HepG2 (cell line): ENCODE data around the gene AKIP1. TPM values are rescaled to one million over a fixed set of nuclear protein-coding genes. Genes with fewer than 3 reads are reported as not detected.

Experiments
- GLI4 ChIP-seq: sonication (generic); formaldehyde crosslinking; IDR thresholded peaks from 2 replicates; pipeline ENCODE4 v1.5.1; 2020; ENCODE audit warnings: missing genetic modification reagents, mild to moderate bottlenecking, moderate library complexity, borderline replicate concordance
- NKX3-1 ChIP-seq: sonication (generic); formaldehyde crosslinking; IDR thresholded peaks from 2 replicates; pipeline ENCODE4 v1.5.0; 2020; ENCODE audit warnings: missing genetic modification reagents
- SAP130 ChIP-seq: IDR thresholded peaks from 2 replicates; pipeline ENCODE4 v1.6.1; 2016; ENCODE audit warnings: low read depth
- SP1 ChIP-seq, 2 experiments: fragments of 450-650 bp in 1 of 2; sonication (generic) in 1 of 2; formaldehyde crosslinking in 1 of 2; IDR thresholded peaks; 2 replicates each; pipeline versions ENCODE4 v1.4.0 to v1.6.1; 2016 to 2020; ENCODE audit warnings: missing genetic modification reagents in 1 of 2
- SYNCRIP ChIP-seq: fragments of 200-400 bp; formaldehyde crosslinking; IDR thresholded peaks from 2 replicates; pipeline ENCODE4 v1.6.1; 2018; ENCODE audit warnings: mild to moderate bottlenecking, low read depth, low read length; ENCODE audit not compliant: insufficient read depth
- ZNF17 ChIP-seq: sonication (generic); formaldehyde crosslinking; IDR thresholded peaks from 2 replicates; pipeline ENCODE4 v1.5.0; 2020; ENCODE audit warnings: mild to moderate bottlenecking, missing genetic modification reagents
- ZNF44 ChIP-seq: sonication (generic); formaldehyde crosslinking; IDR thresholded peaks from 2 replicates; pipeline ENCODE4 v1.5.1; 2020; ENCODE audit warnings: mild to moderate bottlenecking, missing genetic modification reagents
- ZNF670 ChIP-seq: sonication (generic); formaldehyde crosslinking; IDR thresholded peaks from 2 replicates; pipeline ENCODE4 v1.8.0; 2022; ENCODE audit warnings: mild to moderate bottlenecking, missing genetic modification reagents, borderline replicate concordance
- polyA plus RNA-seq, 8 experiments: library from polyadenylated mRNA; depleted of rRNA in 3 of 8; stranded (reverse) in 7 of 8; unstranded in 1 of 8; fragments of >200 nt; fragmentation: Illumina TruSeq in 4 of 8; extraction: Trizol in 4 of 8; gene quantifications; 2 replicates each; pipeline versions ENCODE4 v1.2.1 to v1.2.3, GENCODE V29; 2011 to 2016; ENCODE audit warnings: low read depth in 4 of 8, missing spikeins in 1 of 8, mixed read lengths in 1 of 8; ENCODE audit not compliant: insufficient read depth in 1 of 8
- total RNA-seq, 5 experiments: library from RNA; depleted of rRNA; stranded (reverse); fragments of >200 nt; fragmentation: Illumina TruSeq; extraction: Trizol; gene quantifications; 2 replicates each; pipeline ENCODE4 v1.2.3, GENCODE V29; 2016; ENCODE audit warnings: low read depth in 1 of 5
- TF ChIP-seq, protein P1 (sequence below): sonication (generic); formaldehyde crosslinking; IDR thresholded peaks from 2 replicates; pipeline ENCODE4 v1.4.0; 2020; ENCODE audit warnings: missing genetic modification reagents
- TF ChIP-seq, protein P2 (sequence below): sonication (generic); formaldehyde crosslinking; IDR thresholded peaks from 2 replicates; pipeline ENCODE4 v1.5.0; 2020; ENCODE audit warnings: mild to moderate bottlenecking, missing genetic modification reagents
- TF ChIP-seq, protein P3 (sequence below): sonication (generic); formaldehyde crosslinking; IDR thresholded peaks from 2 replicates; pipeline ENCODE4 v1.5.1; 2020; ENCODE audit warnings: missing genetic modification reagents, mild to moderate bottlenecking, borderline replicate concordance
- TF ChIP-seq, protein P4 (sequence below): sonication (generic); formaldehyde crosslinking; IDR thresholded peaks from 2 replicates; pipeline ENCODE4 v1.8.0; 2022; ENCODE audit warnings: low read depth, missing genetic modification reagents
- TF ChIP-seq, protein P5 (sequence below): sonication (generic); formaldehyde crosslinking; IDR thresholded peaks from 2 replicates; pipeline ENCODE4 v1.8.0; 2022; ENCODE audit warnings: mild to moderate bottlenecking, missing genetic modification reagents, moderate library complexity
- TF ChIP-seq, protein P6 (sequence below): sonication (generic); formaldehyde crosslinking; IDR thresholded peaks from 2 replicates; pipeline ENCODE4 v1.9.0; 2022; ENCODE audit warnings: low read depth, missing genetic modification reagents

AKIP1 gene
- total and polyA plus RNA-seq, 2 of the 13 experiments (the other 11 are each of a cell fraction or from before 2014, with no cell fraction given): 10.0 to 20.3 TPM

DNA sequence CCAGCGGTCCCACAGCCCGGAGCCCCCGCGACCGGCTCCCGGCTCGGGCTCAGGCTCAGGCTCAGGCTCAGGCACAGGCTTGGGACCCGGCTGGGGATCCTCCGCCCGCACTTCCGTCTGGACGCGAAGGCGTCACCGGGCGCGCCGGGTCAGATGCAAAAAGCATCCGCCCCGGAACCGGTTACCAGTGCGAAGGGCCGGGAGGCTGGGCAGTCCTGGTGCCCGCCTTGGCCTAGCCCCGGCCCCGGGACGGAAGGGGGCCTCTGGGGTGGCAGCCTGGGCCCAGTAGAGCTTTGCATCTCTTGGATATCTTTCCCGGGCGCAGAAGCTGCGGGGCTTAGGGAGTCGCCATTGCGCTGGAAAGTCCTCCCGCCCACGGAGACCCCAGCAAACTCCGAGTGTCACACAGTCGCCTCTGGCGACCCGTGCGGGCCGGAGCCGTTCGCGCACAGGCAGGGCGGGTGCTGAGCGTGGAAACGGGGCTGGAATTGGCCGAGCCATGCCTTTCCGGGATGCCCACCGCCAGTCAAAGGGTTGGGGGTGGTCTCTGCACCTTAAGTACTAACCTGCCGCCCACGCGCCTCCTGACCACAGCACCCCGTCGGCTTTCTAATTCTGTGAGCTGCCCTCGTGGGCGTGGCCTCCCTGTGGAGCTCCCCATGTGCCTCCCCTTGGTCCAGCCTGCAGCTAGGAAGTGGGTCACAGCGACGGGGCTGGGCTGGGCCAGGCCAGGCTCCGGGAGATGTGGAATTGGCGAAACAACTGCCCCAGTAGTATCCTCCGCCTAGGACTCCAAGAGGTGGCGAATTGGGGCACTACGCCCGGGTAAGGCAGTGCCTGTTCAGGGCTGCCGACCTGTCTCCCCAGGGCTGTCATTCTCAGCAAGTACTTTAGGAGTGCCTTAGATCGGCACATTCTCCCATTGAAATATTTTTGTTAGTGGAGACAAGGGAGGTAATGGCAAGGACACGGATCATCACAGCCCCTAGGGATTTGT is 53.6 kb downstream of the AKIP1 start, which contains the start of gene TMEM9B (continued):
- TF ChIP-seq, protein P1, sequence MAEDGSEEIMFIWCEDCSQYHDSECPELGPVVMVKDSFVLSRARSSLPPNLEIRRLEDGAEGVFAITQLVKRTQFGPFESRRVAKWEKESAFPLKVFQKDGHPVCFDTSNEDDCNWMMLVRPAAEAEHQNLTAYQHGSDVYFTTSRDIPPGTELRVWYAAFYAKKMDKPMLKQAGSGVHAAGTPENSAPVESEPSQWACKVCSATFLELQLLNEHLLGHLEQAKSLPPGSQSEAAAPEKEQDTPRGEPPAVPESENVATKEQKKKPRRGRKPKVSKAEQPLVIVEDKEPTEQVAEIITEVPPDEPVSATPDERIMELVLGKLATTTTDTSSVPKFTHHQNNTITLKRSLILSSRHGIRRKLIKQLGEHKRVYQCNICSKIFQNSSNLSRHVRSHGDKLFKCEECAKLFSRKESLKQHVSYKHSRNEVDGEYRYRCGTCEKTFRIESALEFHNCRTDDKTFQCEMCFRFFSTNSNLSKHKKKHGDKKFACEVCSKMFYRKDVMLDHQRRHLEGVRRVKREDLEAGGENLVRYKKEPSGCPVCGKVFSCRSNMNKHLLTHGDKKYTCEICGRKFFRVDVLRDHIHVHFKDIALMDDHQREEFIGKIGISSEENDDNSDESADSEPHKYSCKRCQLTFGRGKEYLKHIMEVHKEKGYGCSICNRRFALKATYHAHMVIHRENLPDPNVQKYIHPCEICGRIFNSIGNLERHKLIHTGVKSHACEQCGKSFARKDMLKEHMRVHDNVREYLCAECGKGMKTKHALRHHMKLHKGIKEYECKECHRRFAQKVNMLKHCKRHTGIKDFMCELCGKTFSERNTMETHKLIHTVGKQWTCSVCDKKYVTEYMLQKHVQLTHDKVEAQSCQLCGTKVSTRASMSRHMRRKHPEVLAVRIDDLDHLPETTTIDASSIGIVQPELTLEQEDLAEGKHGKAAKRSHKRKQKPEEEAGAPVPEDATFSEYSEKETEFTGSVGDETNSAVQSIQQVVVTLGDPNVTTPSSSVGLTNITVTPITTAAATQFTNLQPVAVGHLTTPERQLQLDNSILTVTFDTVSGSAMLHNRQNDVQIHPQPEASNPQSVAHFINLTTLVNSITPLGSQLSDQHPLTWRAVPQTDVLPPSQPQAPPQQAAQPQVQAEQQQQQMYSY (CRISPR knock-in tag): peak; percentile 11; the same call in 1 of the 2 replicates
- TF ChIP-seq, protein P2, sequence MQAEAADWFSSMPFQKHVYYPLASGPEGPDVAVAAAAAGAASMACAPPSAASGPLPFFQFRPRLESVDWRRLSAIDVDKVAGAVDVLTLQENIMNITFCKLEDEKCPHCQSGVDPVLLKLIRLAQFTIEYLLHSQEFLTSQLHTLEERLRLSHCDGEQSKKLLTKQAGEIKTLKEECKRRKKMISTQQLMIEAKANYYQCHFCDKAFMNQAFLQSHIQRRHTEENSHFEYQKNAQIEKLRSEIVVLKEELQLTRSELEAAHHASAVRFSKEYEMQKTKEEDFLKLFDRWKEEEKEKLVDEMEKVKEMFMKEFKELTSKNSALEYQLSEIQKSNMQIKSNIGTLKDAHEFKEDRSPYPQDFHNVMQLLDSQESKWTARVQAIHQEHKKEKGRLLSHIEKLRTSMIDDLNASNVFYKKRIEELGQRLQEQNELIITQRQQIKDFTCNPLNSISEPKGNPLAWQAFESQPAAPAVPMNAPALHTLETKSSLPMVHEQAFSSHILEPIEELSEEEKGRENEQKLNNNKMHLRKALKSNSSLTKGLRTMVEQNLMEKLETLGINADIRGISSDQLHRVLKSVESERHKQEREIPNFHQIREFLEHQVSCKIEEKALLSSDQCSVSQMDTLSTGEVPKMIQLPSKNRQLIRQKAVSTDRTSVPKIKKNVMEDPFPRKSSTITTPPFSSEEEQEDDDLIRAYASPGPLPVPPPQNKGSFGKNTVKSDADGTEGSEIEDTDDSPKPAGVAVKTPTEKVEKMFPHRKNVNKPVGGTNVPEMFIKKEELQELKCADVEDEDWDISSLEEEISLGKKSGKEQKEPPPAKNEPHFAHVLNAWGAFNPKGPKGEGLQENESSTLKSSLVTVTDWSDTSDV (CRISPR knock-in tag): no peak
- TF ChIP-seq SP1 (IDR thresholded peaks at IDR 0.05): no peak
- peak; percentile 36 for TF ChIP-seq SP1 (CRISPR knock-in tag; IDR thresholded peaks at IDR 0.05)
- TF ChIP-seq ZNF17 (CRISPR knock-in tag): no peak
- 0 out of 2 replicates have a peak, but pooled peaks have one; percentile 96 for TF ChIP-seq GLI4 (CRISPR knock-in tag)
- TF ChIP-seq SAP130: peak; percentile 89
- 0 out of 2 replicates have a peak, but pooled peaks have one; percentile 22 for TF ChIP-seq NKX3-1 (CRISPR knock-in tag)
- TF ChIP-seq, protein P3, sequence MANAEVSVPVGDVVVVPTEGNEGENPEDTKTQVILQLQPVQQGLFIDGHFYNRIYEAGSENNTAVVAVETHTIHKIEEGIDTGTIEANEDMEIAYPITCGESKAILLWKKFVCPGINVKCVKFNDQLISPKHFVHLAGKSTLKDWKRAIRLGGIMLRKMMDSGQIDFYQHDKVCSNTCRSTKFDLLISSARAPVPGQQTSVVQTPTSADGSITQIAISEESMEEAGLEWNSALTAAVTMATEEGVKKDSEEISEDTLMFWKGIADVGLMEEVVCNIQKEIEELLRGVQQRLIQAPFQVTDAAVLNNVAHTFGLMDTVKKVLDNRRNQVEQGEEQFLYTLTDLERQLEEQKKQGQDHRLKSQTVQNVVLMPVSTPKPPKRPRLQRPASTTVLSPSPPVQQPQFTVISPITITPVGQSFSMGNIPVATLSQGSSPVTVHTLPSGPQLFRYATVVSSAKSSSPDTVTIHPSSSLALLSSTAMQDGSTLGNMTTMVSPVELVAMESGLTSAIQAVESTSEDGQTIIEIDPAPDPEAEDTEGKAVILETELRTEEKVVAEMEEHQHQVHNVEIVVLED (CRISPR knock-in tag): peak; percentile 96
- TF ChIP-seq, protein P4, sequence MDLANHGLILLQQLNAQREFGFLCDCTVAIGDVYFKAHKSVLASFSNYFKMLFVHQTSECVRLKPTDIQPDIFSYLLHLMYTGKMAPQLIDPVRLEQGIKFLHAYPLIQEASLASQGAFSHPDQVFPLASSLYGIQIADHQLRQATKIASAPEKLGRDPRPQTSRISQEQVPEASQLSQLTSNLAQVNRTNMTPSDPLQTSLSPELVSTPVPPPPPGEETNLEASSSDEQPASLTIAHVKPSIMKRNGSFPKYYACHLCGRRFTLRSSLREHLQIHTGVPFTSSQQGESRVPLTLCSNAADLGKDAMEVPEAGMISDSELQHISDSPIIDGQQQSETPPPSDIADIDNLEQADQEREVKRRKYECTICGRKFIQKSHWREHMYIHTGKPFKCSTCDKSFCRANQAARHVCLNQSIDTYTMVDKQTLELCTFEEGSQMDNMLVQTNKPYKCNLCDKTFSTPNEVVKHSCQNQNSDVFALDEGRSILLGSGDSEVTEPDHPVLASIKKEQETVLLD (CRISPR knock-in tag): peak; percentile 42; the same call in 1 of the 2 replicates
- TF ChIP-seq, protein P5, sequence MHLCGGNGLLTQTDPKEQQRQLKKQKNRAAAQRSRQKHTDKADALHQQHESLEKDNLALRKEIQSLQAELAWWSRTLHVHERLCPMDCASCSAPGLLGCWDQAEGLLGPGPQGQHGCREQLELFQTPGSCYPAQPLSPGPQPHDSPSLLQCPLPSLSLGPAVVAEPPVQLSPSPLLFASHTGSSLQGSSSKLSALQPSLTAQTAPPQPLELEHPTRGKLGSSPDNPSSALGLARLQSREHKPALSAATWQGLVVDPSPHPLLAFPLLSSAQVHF (CRISPR knock-in tag): no peak
- TF ChIP-seq ZNF670 (CRISPR knock-in tag): peak; percentile 91
- TF ChIP-seq ZNF44: peak; percentile 11; the same call in 1 of the 2 replicates
- TF ChIP-seq, protein P6, sequence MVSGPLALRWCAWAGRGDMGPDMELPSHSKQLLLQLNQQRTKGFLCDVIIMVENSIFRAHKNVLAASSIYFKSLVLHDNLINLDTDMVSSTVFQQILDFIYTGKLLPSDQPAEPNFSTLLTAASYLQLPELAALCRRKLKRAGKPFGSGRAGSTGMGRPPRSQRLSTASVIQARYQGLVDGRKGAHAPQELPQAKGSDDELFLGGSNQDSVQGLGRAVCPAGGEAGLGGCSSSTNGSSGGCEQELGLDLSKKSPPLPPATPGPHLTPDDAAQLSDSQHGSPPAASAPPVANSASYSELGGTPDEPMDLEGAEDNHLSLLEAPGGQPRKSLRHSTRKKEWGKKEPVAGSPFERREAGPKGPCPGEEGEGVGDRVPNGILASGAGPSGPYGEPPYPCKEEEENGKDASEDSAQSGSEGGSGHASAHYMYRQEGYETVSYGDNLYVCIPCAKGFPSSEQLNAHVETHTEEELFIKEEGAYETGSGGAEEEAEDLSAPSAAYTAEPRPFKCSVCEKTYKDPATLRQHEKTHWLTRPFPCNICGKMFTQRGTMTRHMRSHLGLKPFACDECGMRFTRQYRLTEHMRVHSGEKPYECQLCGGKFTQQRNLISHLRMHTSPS (CRISPR knock-in tag): peak; percentile 83
- no peak for TF ChIP-seq SYNCRIP
